ENCODE data around the gene SREK1. TPM values are rescaled to one million over a fixed set of nuclear protein-coding genes. Genes with fewer than 3 reads are reported as not detected.

The SREK1 gene
- total and polyA plus RNA-seq, 9 of the 15 experiments (the other 6 are each of a cell fraction or from before 2014, with no cell fraction given): 40.8 to 128 (median 81.9) TPM

- no peak for FAIRE-seq
- BruUV-seq (replicated peaks): no TSS peak
- in situ Hi-C loops (cut with MboI) (no loop called here), intact Hi-C loops (cut with micrococcal nuclease) (no loop called here)
- H3K27me3 ChIP-seq (ENCODE audit: control insufficient read depth in 2 of 2, insufficient read depth in 2 of 2, low read length in 2 of 2): no peaks in the 10 kb centered on the region
- no peak overlapping the region for H3K27ac ChIP-seq (ENCODE audit: extremely low read depth, low read depth, low read length)
- no peak for DNase-seq (ENCODE audit: extremely low read depth in 1 of 4, low spot score in 3 of 4)
- no peak overlapping the region for H3K9ac ChIP-seq (ENCODE audit: insufficient read depth in 1 of 2, low read depth in 2 of 2, low read length in 2 of 2)
- H3K9me3 ChIP-seq (replicated peaks; ENCODE audit: control insufficient read depth, insufficient read depth, low read depth, low read length): no peaks in the 10 kb centered on the region
- H3K4me1 ChIP-seq (replicated peaks in 1 of 2; ENCODE audit: control insufficient read depth in 2 of 2, insufficient read depth in 2 of 2, low read length in 2 of 2): no peaks in the 10 kb centered on the region
- ATAC-seq: no peak
- H2AFZ ChIP-seq (ENCODE audit: low read depth, low read length): no peak overlapping the region
- H3K79me2 ChIP-seq (ENCODE audit: control insufficient read depth, insufficient read depth, low read length): peaks cover 84% of the 10 kb centered on the region
- 92% methylated on average over 1 of the region's 1 CpG for WGBS (ENCODE audit: insufficient coverage, low coverage, missing lambda C conversion rate)
- H3K4me2 ChIP-seq (ENCODE audit: insufficient read depth, low read length): no peak overlapping the region
- no peak overlapping the region for H3K4me3 ChIP-seq
- no peak for TF ChIP-seq KLF16 (IDR thresholded peaks at IDR 0.05)
- TF ChIP-seq MITF (IDR thresholded peaks at IDR 0.05): no peak
- no peak for TF ChIP-seq ZZZ3 (IDR thresholded peaks at IDR 0.05)
- no peak for TF ChIP-seq ETS2 (tag; IDR thresholded peaks at IDR 0.05; ENCODE audit: borderline replicate concordance, poor library complexity, severe bottlenecking)
- TF ChIP-seq E2F6 (IDR thresholded peaks at IDR 0.05; ENCODE audit: borderline replicate concordance in 1 of 2, extremely low read depth in 1 of 2, insufficient read depth in 1 of 2, insufficient read length in 1 of 2, low read depth in 1 of 2, low read length in 1 of 2, poor library complexity in 1 of 2, severe bottlenecking in 1 of 2): no peak
- no peak for TF ChIP-seq MEF2A (IDR thresholded peaks at IDR 0.05; ENCODE audit: control insufficient read depth, low read depth, low read length)
- no peak for TF ChIP-seq MLLT1 (IDR thresholded peaks at IDR 0.05)
- TF ChIP-seq CTBP1 (IDR thresholded peaks at IDR 0.05; ENCODE audit: borderline replicate concordance): no peak
- TF ChIP-seq ZNF668 (CRISPR knock-in tag; IDR thresholded peaks at IDR 0.05): no peak
- no peaks in the 10 kb centered on the region for H4K20me1 ChIP-seq (replicated peaks; ENCODE audit: control insufficient read depth, insufficient read depth, low read length)
- peaks cover 91% of the 10 kb centered on the region for H3K36me3 ChIP-seq (ENCODE audit: control insufficient read depth, insufficient read depth, low read length)
- ChIA-PET CTCF (ENCODE audit: low intra/inter-chr PET ratio) (no interaction called here), POLR2A (interaction anchor here (0.8 to 1.7 kb wide), 4 partner anchors 9 to 17 kb away, joined by 3 to 17 read pairs (median 4); partner anchors contain the start of gene SREK1)
- no peaks in the 10 kb centered on the region for H3K9me1 ChIP-seq (ENCODE audit: control insufficient read depth, insufficient read depth, low read length)
Observed at GRCh38 chr5:66157046-66157445, 12.9 kb downstream of the SREK1 start.
